Measurements from ENCODE around the gene PAN3.

DNA sequence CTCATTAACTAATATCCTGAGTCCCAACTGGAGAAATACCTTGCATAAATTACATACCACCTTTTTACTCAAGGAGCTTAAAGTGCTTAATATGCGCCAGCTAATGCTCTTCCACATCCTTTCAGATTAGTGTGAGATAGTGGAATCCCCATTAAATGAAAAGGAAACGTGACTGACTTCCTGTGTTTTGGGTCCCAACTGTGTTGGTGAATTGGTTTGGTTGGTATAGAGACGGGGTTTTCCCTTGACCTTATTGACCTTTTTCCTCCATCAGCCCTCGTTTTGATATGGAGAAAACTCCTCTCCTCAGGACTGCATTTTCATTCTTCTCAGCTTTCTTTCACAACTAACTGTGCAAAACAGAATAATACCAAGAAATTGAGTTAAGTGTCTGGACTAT lies 163.5 kb downstream of the PAN3 start:
- TF ChIP-seq, protein P1, sequence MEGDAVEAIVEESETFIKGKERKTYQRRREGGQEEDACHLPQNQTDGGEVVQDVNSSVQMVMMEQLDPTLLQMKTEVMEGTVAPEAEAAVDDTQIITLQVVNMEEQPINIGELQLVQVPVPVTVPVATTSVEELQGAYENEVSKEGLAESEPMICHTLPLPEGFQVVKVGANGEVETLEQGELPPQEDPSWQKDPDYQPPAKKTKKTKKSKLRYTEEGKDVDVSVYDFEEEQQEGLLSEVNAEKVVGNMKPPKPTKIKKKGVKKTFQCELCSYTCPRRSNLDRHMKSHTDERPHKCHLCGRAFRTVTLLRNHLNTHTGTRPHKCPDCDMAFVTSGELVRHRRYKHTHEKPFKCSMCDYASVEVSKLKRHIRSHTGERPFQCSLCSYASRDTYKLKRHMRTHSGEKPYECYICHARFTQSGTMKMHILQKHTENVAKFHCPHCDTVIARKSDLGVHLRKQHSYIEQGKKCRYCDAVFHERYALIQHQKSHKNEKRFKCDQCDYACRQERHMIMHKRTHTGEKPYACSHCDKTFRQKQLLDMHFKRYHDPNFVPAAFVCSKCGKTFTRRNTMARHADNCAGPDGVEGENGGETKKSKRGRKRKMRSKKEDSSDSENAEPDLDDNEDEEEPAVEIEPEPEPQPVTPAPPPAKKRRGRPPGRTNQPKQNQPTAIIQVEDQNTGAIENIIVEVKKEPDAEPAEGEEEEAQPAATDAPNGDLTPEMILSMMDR (IDR thresholded peaks at IDR 0.05 in 8 of 11, conservative IDR thresholded peaks at IDR 0.05 in 3 of 11), result no peak
- TF ChIP-seq POLR2A (IDR thresholded peaks at IDR 0.05) (no peak), POLR2AphosphoS5 (IDR thresholded peaks at IDR 0.05) (no peak)
